HepG2 (cell line): ENCODE measurements around the gene LEMD1.

Experiments used
- CTCF ChIP-seq: sonication (generic); formaldehyde crosslinking; IDR thresholded peaks from 2 replicates; pipeline ENCODE4 v1.5.0; 2020; ENCODE audit warnings: mild to moderate bottlenecking, missing genetic modification reagents, moderate library complexity
- ELF4 ChIP-seq: sonication (generic); formaldehyde crosslinking; IDR thresholded peaks from 2 replicates; pipeline ENCODE4 v1.5.0; 2020; ENCODE audit warnings: missing genetic modification reagents, mild to moderate bottlenecking, moderate library complexity, borderline replicate concordance
- FOXM1 ChIP-seq: sonication (generic); formaldehyde crosslinking; IDR thresholded peaks from 2 replicates; pipeline ENCODE4 v1.5.0; 2020; ENCODE audit warnings: missing genetic modification reagents
- HMG20B ChIP-seq: conservative IDR thresholded peaks from 2 replicates; pipeline ENCODE4 v1.6.1; 2016; ENCODE audit warnings: missing genetic modification reagents, missing compliant biosample characterization
- HMGA1 ChIP-seq: sonication (generic); formaldehyde crosslinking; conservative IDR thresholded peaks from 2 replicates; pipeline ENCODE4 v1.4.0; 2020; ENCODE audit warnings: missing genetic modification reagents
- IKZF1 ChIP-seq: fragments of 450-650 bp; IDR thresholded peaks from 2 replicates; pipeline ENCODE4 v1.7.1; 2016
- JUND ChIP-seq: sonication (generic); formaldehyde crosslinking; IDR thresholded peaks from 2 replicates; pipeline ENCODE4 v1.8.0; 2022; ENCODE audit warnings: mild to moderate bottlenecking, missing genetic modification reagents
- MXI1 ChIP-seq: IDR thresholded peaks from 3 replicates; pipeline ENCODE4 v1.6.1; 2012; ENCODE audit warnings: low read depth, low read length, inconsistent platforms, borderline replicate concordance
- STAT5B ChIP-seq: sonication (generic); formaldehyde crosslinking; IDR thresholded peaks from 2 replicates; pipeline ENCODE4 v1.4.0; 2020; ENCODE audit warnings: missing genetic modification reagents
- TCF7 ChIP-seq: sonication (generic); IDR thresholded peaks from 2 replicates; pipeline ENCODE4 v1.6.1; 2016; ENCODE audit warnings: antibody characterized with exemption, low read depth
- ZNF619 ChIP-seq: sonication (generic); formaldehyde crosslinking; IDR thresholded peaks from 2 replicates; pipeline ENCODE4 v1.4.0; 2020; ENCODE audit warnings: mild to moderate bottlenecking, missing genetic modification reagents
- TF ChIP-seq, protein P1 (sequence below): sonication (generic); formaldehyde crosslinking; IDR thresholded peaks from 2 replicates; pipeline ENCODE4 v1.4.0; 2020; ENCODE audit warnings: missing genetic modification reagents
- TF ChIP-seq, protein P2 (sequence below): sonication (generic); formaldehyde crosslinking; IDR thresholded peaks from 2 replicates; pipeline ENCODE4 v1.5.0; 2020; ENCODE audit warnings: missing genetic modification reagents
- TF ChIP-seq, protein P3 (sequence below): sonication (generic); formaldehyde crosslinking; IDR thresholded peaks from 2 replicates; pipeline ENCODE4 v1.4.0; 2020; ENCODE audit warnings: missing genetic modification reagents

GRCh38 chr1:205342986-205343385 lies 78.9 kb downstream of the LEMD1 start:
- TF ChIP-seq HMGA1 (no peak), FOXM1 (CRISPR knock-in tag) (no peak), MXI1 (no peak), IKZF1 (no peak), JUND (CRISPR knock-in tag) (no peak), STAT5B (CRISPR knock-in tag) (no peak), TCF7 (no peak), HMG20B (no peak), ZNF619 (CRISPR knock-in tag) (no peak), ELF4 (no peak), CTCF (CRISPR knock-in tag) (no peak)
- TF ChIP-seq, protein P1, sequence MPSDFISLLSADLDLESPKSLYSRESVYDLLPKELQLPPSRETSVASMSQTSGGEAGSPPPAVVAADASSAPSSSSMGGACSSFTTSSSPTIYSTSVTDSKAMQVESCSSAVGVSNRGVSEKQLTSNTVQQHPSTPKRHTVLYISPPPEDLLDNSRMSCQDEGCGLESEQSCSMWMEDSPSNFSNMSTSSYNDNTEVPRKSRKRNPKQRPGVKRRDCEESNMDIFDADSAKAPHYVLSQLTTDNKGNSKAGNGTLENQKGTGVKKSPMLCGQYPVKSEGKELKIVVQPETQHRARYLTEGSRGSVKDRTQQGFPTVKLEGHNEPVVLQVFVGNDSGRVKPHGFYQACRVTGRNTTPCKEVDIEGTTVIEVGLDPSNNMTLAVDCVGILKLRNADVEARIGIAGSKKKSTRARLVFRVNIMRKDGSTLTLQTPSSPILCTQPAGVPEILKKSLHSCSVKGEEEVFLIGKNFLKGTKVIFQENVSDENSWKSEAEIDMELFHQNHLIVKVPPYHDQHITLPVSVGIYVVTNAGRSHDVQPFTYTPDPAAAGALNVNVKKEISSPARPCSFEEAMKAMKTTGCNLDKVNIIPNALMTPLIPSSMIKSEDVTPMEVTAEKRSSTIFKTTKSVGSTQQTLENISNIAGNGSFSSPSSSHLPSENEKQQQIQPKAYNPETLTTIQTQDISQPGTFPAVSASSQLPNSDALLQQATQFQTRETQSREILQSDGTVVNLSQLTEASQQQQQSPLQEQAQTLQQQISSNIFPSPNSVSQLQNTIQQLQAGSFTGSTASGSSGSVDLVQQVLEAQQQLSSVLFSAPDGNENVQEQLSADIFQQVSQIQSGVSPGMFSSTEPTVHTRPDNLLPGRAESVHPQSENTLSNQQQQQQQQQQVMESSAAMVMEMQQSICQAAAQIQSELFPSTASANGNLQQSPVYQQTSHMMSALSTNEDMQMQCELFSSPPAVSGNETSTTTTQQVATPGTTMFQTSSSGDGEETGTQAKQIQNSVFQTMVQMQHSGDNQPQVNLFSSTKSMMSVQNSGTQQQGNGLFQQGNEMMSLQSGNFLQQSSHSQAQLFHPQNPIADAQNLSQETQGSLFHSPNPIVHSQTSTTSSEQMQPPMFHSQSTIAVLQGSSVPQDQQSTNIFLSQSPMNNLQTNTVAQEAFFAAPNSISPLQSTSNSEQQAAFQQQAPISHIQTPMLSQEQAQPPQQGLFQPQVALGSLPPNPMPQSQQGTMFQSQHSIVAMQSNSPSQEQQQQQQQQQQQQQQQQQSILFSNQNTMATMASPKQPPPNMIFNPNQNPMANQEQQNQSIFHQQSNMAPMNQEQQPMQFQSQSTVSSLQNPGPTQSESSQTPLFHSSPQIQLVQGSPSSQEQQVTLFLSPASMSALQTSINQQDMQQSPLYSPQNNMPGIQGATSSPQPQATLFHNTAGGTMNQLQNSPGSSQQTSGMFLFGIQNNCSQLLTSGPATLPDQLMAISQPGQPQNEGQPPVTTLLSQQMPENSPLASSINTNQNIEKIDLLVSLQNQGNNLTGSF (CRISPR knock-in tag): no peak
- TF ChIP-seq, protein P2, sequence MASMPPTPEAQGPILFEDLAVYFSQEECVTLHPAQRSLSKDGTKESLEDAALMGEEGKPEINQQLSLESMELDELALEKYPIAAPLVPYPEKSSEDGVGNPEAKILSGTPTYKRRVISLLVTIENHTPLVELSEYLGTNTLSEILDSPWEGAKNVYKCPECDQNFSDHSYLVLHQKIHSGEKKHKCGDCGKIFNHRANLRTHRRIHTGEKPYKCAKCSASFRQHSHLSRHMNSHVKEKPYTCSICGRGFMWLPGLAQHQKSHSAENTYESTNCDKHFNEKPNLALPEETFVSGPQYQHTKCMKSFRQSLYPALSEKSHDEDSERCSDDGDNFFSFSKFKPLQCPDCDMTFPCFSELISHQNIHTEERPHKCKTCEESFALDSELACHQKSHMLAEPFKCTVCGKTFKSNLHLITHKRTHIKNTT: no peak
- TF ChIP-seq, protein P3, sequence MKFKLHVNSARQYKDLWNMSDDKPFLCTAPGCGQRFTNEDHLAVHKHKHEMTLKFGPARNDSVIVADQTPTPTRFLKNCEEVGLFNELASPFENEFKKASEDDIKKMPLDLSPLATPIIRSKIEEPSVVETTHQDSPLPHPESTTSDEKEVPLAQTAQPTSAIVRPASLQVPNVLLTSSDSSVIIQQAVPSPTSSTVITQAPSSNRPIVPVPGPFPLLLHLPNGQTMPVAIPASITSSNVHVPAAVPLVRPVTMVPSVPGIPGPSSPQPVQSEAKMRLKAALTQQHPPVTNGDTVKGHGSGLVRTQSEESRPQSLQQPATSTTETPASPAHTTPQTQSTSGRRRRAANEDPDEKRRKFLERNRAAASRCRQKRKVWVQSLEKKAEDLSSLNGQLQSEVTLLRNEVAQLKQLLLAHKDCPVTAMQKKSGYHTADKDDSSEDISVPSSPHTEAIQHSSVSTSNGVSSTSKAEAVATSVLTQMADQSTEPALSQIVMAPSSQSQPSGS (CRISPR knock-in tag): no peak
